DMS79 (cell line): ENCODE results near the gene ZYX.

Source experiments
- DNase-seq: peaks from one replicate; lab custom pipeline; 2025; lab: John Stamatoyannopoulos, UW

ZYX gene

DNA sequence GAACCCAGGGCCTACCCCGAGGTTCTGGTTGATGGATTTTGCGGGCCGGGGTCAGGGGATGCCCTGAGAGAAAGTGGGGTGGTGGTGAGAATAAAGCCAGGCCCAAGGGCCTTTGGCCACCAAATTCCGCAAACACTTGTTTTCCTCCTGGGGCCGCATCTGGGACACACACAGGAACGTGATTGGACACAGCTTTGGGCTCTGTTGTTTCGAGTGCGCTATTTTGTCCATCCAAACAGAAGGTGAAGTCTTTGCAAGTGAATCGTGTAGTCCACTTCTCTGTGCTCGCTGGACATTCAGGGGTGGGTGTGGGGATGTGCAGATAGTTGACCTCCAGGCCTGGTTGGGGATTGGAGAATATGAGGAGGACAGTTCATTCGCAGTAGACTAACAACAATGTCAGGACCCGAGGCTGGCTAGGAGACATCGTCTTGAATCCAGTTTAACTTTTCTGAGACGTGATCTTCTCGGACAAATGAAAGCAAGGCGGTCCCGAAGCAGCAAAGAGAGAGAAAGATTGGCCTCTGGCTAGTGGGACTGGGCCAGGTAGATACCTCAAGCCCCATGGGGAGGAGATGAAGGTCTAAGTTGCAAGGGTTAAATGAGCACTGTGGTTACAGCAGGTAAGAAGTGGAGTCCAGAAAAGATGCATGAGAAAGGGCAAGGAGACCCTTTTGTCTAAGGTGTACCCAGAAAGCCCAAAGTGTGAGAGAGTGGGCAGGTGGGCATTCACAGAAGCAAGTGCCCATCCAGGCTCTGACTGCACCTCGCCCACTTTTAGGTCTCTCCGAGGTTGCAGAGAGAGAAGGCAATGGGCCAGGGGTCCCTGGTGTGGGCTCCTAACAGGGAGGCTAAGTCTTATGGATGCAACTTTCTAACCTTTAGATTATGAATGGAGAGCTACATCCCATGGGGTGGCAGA is 17.9 kb upstream of the ZYX start:
- no peak for DNase-seq

DNA sequence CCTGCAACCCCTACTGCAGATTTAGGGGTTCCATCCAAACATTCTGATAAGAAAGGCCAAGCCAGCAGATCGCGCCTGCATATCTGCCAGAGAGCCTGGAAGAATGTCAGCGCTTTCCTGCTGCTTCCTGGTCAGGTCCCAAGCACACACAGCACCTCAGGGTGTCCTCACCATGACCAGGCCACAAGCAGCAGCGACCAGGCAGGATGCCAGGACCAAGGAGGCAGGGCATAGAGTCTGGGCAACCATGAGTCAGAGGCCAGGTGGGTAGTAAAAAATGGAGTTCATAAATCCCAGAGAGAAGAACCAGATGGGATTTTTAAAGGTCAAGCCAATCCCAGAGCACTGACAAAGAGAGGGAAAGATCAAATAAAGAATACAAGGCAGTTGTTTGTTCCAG is 13.2 kb upstream of the ZYX start:
- no peak for DNase-seq

DNA sequence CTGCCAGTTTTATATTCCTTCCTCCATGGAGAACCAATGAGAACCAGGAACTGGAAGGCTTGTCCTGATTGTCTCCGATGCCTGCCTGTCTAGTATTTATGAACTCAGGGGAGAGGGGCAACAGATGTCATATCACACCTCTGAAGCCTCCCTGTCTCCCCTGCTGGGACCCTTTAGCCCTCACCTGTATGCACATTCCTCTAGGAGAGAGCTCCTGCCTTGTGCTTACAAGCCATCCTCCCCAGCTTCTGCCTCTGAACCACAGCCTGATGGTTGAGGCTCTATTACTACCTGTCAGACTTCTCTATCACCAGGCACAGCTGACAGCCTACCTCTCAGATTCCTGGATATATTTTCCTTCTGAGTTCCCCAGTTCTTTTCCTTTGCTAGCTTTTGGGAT is 12.8 kb upstream of the ZYX start:
- DNase-seq: no peak

DNA sequence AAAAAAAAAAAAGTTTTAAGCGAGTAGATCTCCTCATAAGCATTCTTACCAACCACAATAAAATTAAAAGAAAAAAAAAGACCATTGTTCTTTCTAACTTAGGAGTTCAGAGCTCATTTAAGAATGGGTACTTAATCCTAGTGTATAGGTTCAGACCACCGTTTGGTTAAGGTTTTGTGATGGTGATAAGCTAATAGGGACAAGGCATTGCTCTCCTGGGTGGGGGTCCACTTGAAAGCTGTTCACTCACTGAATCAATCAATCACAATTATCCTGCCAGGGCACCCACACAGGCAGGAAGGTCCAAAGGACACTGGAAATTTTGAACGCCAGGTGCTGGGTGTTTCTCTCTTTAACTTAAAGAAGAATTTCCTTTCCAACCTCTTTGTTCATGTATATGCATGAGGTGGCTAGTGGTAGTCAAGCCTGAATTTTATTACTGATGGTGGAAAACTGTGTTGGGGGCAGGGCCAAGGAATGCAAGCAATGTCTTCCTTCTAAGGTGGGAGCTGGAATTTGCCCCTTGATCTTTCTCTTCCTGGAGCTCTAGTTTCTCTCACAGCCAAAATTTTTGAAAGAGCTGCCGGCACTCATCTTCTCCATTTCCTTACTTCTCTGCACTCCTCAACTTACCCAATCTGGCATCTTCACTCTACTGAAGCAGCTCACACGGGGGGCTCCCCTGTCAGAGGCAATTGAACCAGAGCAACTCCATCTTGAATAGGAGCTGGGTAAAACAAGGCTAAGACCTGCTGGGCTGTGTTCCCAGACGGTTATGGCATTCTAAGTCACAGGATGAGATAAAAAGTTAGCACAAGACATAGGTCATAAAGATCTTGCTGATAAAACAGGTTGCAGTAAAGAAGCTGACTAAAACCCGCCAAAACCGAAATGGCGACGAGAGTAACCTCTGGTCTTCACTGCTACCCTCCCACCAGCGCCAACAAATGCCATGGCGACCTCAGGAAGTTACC is 11.2 kb upstream of the ZYX start:
- no peak for DNase-seq

DNA sequence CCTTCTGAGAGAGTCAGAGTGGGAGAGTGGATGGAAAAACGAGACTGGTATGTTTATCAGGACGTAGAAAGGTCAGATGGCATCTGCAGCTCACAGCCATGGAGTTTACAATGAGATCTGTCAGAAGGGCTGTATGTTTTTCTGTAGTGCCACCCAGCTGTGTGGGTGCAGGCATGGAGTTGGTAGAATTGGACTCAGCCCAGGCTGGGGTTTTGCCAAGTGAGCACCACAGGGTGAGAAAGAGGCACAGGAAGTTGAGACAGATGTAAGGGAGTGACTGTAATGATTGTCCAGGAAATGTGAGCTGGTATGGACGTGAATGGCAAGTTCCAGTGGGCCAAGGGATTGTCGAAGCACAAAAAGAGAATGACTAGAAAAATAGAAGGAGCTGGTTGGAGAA is 9.1 kb upstream of the ZYX start:
- DNase-seq: no peak

DNA sequence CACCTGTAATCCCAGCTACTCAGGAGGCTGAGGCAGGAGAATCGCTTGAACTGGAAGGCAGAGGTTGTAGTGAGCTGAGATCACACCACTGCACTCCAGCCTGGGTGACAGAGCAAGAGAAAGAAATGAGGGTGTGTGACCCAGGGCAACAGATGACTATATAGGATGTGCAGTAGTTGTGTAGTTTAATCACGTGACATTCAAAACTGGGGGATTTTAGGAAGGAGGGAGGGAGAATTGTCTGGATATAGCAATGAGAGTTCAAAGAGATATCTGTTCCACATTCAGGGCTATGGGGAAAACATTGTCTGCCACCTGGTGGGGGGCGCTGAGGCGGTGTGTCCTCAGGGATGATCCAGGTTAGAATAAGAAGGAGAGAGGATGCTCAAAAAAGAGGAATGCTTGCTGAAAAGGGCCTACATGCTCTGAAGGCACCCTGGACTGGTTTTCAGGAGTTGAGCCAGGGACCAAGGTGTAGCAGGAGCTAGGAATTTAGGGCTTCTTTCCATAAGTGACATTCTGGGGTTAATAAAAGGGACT is 7.8 kb upstream of the ZYX start:
- no peak for DNase-seq

DNA sequence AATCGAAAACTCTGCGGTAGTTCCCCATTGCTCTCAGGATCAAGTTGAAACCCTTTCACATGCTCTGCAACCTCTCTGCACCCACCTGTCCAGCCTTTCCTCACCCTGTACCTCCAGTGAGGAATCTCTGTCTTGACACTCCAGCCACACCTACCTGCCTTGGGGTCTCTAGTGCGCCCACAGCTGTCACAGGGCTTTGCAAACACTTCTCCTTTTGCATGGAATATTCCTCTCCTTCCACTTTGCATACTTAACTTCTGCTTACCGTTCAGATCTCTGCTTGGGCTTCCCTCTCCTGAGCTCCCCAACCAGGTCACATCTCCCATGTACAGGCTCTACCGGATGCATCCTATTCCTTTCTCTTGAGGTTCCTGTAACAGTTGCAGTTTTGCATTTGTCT is 6.6 kb upstream of the ZYX start:
- no peak for DNase-seq

DNA sequence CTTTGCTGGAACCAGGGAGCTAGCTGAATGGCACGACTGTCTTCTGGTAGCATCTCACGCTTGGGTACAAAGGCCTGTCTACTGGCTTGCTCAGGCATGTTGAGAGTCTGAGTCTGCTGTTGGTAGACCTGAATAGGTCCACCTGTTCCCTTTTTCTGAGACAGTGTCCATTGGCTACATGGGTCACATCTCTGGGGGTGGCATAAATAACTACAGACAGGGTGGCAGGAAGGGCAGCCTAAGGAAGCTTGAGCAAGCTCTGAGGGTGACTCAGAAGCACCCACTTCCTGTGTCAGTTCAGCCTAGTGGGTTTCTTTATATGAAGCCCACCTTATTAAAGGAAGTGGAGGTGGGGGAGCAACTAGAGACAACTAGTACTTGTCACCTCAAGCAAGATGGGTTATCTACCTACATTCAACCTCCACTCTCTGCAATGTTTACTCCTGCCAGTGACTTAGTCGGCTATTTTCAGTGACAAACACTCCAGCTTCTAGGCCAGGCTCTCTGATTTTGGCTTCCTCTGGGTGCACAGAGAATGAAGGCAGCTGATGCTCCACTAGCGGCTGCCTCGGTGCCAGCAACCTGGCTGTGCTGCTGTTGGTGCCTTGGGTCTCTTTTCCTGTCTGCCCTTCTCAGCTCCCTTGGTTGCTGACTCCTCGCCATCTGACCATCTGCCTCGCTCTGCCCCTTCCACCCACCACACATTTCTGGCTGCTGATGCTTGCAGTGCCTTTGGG is 5.7 kb upstream of the ZYX start:
- no peak for DNase-seq

DNA sequence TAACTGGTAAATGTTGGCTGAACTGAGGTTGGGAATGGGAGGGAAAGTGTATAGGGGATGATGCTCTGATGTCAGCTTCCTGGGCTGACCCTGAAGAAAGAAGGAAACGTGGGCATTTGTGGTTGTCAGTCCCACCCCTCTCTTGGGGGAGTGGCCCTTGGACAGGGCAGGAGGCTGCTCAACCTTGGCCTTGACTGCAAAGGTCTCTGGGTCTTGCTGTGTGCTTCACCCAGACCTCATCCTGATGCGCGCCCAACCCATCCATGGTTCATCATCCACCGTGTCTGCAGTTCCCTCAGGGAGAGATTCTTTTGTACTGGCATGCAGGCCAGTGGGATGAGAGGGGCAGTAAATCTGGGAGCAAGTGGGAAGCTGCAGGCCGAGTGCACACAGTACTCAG is 4.7 kb upstream of the ZYX start:
- no peak for DNase-seq

DNA sequence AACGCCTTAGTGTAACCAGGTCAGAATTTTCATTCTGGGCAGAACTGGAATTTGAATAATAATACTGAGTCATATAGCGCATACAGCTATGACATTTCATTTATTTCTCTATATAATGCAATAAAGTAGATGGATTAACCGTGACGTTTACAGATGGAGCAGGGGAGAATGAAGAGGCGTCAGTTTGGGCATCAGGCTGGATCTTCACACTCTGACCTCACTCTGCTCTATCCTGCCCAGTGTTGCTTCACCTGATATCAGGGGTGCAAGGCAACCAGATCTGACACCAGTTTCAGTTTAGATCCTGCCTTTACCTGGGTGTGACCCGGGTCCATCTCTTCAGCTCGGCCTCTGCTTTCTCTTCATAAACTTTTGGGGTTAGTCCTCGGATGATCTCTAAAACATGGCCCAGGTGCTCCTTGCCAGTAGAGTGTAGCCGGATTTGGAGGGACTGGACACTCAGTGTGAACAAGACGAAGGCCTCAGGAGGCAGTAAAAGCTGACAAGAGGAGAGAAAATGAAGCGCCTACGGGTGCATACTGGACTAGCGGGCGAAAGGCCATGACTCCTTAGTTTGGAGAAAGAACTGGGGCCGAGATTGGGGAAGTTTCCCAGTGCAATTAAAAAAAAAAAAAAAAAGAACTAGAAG is 1.4 kb upstream of the ZYX start:
- DNase-seq: no peak

DNA sequence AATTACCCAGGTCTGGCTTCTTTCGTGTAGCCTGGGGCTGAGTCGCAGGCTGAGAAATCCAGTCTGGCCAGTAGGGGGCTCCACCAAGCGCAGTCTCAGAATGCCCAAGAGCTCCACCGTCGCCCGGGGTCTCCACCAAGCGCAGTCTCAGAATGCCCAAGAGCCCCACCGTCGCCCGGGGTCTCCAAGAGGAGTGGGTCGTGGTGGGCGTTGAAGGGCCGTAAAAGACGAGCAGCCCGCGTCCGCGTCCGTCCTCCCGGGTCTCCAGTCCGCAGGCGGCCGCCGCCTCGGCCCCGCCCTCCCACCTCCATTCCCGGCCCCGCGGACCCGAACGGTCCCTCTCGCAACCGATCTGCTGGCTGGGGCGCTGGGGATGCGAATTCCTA is 892 bp upstream of the ZYX start:
- peak; percentile 33 for DNase-seq

DNA sequence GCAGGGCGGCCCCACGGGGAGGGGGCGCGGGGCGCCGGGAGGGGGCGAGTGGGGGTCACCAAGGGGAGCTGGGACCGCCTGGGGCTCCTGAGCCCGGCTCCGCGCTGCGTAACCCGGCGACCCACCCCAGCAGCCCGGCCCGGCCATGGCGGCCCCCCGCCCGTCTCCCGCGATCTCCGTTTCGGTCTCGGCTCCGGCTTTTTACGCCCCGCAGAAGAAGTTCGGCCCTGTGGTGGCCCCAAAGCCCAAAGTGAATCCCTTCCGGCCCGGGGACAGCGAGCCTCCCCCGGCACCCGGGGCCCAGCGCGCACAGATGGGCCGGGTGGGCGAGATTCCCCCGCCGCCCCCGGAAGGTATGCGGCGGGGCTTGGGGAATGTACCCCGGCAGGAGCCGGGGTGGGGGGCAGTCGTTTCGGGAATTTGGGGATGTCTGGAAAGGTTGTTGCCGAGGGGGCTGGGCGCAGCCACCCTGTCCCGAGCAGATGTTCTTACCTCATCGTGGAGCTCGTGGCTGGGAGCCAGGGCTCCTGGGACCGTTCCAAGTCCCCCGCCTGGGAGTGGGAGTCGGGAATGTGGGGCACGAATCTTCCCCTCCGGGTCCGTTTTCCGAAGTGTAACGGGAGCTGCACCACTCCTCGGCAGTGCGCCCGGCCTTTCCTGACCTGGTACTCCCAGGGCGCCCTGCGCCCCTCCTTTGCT is 431 bp downstream of the ZYX start:
- DNase-seq: peak; percentile 3

DNA sequence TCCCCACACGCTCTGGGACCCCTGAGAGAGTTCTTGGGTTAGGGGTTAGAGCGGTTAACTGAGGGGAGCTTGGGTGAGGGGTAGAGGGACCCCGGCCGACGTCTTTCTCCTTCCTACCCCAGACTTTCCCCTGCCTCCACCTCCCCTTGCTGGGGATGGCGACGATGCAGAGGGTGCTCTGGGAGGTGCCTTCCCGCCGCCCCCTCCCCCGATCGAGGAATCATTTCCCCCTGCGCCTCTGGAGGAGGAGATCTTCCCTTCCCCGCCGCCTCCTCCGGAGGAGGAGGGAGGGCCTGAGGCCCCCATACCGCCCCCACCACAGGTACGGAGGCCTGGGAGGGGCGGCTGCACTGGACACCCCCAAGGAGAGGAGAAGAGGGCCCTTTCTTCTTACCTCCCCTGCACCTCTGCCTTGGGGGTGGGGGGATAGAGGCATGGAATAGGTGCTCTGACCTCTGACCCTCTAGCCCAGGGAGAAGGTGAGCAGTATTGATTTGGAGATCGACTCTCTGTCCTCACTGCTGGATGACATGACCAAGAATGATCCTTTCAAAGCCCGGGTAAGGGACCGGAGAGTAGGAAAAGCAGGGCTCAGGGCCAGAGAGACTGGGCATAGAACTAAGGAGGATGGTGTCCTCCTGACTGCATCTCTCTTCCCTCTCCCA is 1.1 kb downstream of the ZYX start:
- DNase-seq: no peak

DNA sequence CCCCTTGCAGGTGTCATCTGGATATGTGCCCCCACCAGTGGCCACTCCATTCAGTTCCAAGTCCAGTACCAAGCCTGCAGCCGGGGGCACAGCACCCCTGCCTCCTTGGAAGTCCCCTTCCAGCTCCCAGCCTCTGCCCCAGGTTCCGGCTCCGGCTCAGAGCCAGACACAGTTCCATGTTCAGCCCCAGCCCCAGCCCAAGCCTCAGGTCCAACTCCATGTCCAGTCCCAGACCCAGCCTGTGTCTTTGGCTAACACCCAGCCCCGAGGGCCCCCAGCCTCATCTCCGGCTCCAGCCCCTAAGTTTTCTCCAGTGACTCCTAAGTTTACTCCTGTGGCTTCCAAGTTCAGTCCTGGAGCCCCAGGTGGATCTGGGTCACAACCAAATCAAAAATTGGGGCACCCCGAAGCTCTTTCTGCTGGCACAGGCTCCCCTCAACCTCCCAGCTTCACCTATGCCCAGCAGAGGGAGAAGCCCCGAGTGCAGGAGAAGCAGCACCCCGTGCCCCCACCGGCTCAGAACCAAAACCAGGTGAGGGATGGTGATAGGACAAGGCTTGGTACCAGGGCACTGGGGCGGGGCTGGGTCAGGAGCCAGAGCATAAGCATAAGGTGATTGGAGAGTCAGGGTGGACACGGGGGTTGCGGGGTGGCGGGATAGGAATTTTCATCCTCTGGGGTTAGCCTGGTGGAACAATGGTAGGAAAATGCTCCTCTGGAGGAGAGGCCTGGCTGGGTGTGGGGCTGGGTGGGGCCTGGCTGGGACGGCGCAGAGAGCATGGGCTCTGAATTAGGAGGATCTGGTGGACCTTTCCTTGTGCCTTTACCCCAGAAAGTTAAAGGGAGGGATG is 1.9 kb downstream of the ZYX start:
- no peak for DNase-seq

DNA sequence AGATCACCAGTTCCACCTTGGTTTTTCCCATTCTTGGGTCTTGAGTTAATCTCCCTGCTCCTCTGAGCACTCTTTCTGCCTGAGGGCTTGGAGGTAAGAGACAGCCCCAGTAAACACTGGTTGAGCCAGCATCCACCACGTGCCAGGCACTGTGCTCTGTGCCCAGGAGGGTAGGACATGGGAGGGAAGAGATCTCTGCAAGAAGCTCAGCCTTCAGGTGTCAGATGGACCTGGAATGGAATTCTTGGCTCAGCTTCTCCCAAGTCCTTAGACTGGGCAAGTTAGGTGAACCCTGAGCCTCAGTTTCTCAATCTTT is 2.5 kb downstream of the ZYX start:
- DNase-seq: no peak

DNA sequence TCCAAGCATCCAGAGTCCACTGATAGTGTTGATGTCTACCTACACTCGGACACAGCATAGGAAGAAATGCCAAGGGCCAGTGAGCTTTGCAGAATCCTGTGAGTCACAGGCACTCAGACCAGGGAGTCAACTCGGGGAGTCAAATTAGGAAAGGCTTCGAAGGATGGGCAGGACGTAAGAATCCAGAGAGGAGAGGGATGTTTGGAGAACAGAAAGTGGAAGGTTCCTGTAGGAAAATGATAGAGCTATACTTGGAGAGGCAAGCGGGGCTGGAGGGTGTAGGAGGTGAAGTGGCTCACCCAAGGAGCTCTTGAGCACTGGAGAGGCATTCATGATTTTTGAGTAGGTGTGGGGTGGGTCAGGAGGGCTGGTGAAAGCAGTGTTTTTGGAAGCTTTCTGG is 3.0 kb downstream of the ZYX start:
- peak; percentile 24 for DNase-seq

DNA sequence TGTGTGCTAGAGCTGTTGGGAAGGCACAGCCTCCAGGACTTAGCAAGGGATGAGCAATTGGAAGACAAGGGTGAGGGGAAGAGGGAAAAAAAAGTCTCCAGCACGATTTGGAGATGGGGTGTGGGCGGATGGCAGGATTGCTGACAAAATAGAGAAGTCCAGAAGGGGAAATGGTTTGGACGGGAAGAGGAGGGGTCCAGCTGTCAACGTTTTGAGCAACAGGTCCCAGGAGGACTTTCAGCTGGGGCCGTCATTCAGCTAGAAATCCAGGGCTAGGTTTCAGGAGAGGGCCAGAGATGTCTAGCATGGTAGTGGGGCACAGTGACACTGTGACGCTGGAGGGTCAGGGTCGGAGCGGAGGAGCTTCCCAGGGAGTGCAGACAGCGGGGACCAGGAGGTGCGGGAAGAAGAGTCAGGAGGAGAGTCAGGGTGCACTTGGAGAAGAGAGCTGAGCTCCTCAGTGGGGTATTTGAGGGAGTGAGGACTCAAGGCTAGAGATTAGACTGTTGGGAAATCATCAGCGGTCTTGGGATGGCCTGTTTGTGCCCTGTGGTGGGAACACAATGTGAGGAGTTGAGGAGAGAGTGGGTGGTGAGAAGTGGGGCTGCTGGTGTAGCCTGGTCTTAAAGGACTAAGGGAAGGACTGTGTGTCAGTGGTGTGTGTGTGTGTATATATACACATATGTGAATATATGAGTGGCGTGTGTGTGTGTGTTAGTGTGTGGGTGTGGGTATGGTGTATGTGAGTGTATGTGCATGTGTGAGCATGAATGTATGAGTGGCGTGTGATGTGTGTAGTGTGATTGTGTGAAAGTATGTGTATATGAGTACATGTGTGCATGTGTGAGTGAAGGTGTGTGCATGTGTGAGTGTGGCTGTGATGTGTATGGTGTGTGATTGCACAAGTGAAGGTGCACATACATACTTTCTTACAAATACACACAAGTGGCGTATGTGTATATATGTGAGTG is 3.8 kb downstream of the ZYX start:
- no peak for DNase-seq
